ENCODE measurements around the gene MAML2.

MAML2 gene

DNA sequence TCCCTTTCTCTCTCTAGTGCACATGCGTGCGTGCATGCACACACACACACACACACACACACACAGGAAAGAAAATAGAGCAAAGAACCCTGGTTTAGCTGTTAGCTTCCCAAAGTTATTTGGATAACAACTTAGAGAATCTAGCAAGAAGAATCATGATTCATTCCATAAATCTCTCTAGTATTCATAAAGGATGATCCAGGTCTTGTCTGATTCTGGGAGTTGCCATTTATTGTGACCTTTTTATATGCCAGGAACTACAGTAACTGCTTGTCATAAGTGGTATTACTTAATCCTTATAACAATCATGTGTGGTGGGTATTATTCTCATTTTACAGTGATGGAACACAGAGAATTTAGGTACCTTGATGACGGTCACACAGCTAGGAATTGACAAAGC lies 277.6 kb downstream of the MAML2 start:
- Histone ChIP-seq H3K27ac (ENCODE audit: poor library complexity, severe bottlenecking) (no peak overlapping the region), H3K4me3 (ENCODE audit: severe bottlenecking) (no peak overlapping the region), H3K9me3 (ENCODE audit: severe bottlenecking) (no peaks in the 10 kb centered on the region), H3K36me3 (ENCODE audit: low read depth) (no peaks in the 10 kb centered on the region), H3K27me3 (ENCODE audit: insufficient read depth, poor library complexity, severe bottlenecking) (no peaks in the 10 kb centered on the region), H3K4me1 (ENCODE audit: insufficient read depth, poor library complexity, severe bottlenecking) (peaks cover 23% of the 10 kb centered on the region)
- DNase-seq (ENCODE audit: low spot score) = no peak
- TF ChIP-seq, protein P1, sequence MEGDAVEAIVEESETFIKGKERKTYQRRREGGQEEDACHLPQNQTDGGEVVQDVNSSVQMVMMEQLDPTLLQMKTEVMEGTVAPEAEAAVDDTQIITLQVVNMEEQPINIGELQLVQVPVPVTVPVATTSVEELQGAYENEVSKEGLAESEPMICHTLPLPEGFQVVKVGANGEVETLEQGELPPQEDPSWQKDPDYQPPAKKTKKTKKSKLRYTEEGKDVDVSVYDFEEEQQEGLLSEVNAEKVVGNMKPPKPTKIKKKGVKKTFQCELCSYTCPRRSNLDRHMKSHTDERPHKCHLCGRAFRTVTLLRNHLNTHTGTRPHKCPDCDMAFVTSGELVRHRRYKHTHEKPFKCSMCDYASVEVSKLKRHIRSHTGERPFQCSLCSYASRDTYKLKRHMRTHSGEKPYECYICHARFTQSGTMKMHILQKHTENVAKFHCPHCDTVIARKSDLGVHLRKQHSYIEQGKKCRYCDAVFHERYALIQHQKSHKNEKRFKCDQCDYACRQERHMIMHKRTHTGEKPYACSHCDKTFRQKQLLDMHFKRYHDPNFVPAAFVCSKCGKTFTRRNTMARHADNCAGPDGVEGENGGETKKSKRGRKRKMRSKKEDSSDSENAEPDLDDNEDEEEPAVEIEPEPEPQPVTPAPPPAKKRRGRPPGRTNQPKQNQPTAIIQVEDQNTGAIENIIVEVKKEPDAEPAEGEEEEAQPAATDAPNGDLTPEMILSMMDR (IDR thresholded peaks at IDR 0.05; ENCODE audit: poor library complexity, severe bottlenecking) = no peak
- ATAC-seq (ENCODE audit: low read depth) = no peak

DNA sequence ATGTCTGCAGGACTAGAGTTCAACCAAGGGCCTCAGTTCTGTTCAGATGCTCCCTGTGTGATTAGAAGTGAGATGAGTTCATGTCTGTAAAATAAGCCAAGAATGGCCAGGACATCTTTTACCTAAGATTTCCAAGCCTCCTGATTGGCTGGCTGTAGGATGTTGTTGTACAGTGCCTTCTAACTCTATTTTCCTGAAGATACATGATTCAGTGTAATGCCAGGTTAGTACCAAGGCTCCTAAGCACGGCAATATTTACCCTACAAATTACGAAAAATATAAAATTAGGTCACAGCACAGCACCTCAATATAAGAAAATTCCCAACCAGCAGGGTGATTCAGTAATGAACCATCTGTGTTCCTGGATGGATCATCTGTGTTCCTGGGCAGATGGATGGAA lies 279.1 kb downstream of the MAML2 start:
- Histone ChIP-seq H3K27ac (ENCODE audit: poor library complexity, severe bottlenecking) (no peak overlapping the region), H3K27me3 (ENCODE audit: insufficient read depth, poor library complexity, severe bottlenecking) (no peaks in the 10 kb centered on the region), H3K4me3 (ENCODE audit: severe bottlenecking) (no peak overlapping the region), H3K9me3 (ENCODE audit: severe bottlenecking) (no peaks in the 10 kb centered on the region), H3K36me3 (ENCODE audit: low read depth) (no peaks in the 10 kb centered on the region), H3K4me1 (ENCODE audit: insufficient read depth, poor library complexity, severe bottlenecking) (peaks cover 23% of the 10 kb centered on the region)
- DNase-seq (ENCODE audit: low spot score) = no peak
- ATAC-seq (ENCODE audit: low read depth) = no peak
- TF ChIP-seq, protein P1 (IDR thresholded peaks at IDR 0.05; ENCODE audit: poor library complexity, severe bottlenecking) = no peak

DNA sequence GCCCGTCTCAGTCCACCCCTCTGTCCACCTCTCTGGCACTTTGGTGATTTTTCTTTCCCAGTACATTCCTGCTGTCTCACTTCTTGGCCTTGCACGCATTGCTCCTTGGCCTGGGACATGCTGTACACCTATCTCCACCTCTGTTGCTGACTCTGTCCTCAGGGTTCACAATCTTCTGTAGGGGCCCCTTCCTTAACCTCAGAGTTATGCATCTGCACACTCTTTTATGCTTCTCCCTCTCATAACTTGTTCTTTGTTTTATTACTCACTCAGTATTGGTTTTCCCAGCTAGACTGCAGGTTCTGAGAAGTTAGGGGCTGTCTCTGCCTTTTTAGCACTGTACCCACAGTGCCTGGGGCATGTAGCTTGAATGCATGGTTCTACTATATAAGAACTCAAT lies 279.9 kb downstream of the MAML2 start:
- peaks cover 22% of the 10 kb centered on the region for H3K4me1 ChIP-seq (ENCODE audit: insufficient read depth, poor library complexity, severe bottlenecking)
- DNase-seq (ENCODE audit: low spot score) (no peak), ATAC-seq (ENCODE audit: low read depth) (no peak)
- no peaks in the 10 kb centered on the region for H3K9me3 ChIP-seq (ENCODE audit: severe bottlenecking)
- peak overlapping the region; percentile 44 for H3K27ac ChIP-seq (ENCODE audit: poor library complexity, severe bottlenecking)
- TF ChIP-seq, protein P1 (IDR thresholded peaks at IDR 0.05; ENCODE audit: poor library complexity, severe bottlenecking) = no peak
- H3K4me3 ChIP-seq (ENCODE audit: severe bottlenecking) = no peak overlapping the region
- H3K27me3 ChIP-seq (ENCODE audit: insufficient read depth, poor library complexity, severe bottlenecking) = no peaks in the 10 kb centered on the region
- no peaks in the 10 kb centered on the region for H3K36me3 ChIP-seq (ENCODE audit: low read depth)

DNA sequence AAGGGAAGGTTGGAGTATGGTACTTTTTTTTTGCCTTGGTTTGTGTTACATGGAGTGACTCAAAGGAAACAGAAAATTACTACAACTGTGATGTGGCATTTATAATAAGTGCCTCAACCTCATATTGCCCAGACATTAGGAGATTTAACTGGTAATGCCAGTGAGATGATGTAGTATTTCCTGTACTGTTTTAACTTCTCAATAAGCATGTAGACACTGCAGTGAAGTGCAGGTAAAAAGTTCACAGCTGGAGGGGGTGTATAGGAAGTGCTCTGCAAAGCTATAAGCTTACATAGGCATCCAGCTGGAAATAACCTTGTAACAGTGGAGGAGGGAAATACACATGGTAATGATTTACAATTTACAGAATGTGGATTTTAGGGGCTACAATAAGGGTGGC lies 280.9 kb downstream of the MAML2 start:
- Histone ChIP-seq H3K4me3 (ENCODE audit: severe bottlenecking) (no peak overlapping the region), H3K36me3 (ENCODE audit: low read depth) (no peaks in the 10 kb centered on the region), H3K27ac (ENCODE audit: poor library complexity, severe bottlenecking) (peak overlapping the region; percentile 44), H3K27me3 (ENCODE audit: insufficient read depth, poor library complexity, severe bottlenecking) (no peaks in the 10 kb centered on the region), H3K4me1 (ENCODE audit: insufficient read depth, poor library complexity, severe bottlenecking) (peaks cover 17% of the 10 kb centered on the region), H3K9me3 (ENCODE audit: severe bottlenecking) (no peaks in the 10 kb centered on the region)
- TF ChIP-seq, protein P1 (IDR thresholded peaks at IDR 0.05; ENCODE audit: poor library complexity, severe bottlenecking) = no peak
- ATAC-seq (ENCODE audit: low read depth) (peak; percentile 94), DNase-seq (ENCODE audit: low spot score) (no peak)

DNA sequence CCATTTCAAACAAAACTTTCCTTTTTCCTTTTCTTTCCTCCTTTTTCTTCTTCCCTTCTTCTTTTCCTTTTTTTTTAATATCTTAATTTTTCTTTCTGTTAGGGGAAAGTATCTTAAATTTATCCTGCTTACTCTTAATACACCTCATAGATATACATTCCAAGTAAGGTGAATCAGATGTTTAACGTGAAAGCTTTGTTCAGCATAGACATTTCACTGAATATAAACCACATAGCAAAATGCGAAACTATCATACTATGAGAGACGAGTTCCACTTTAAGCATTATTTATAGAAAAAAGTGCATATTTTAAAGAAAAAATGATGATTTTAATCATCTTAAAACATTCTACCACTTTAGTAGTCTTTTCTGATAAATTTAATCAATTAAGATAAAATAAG lies 281.3 kb downstream of the MAML2 start:
- no peaks in the 10 kb centered on the region for H3K9me3 ChIP-seq (ENCODE audit: severe bottlenecking)
- no peaks in the 10 kb centered on the region for H3K36me3 ChIP-seq (ENCODE audit: low read depth)
- H3K4me1 ChIP-seq (ENCODE audit: insufficient read depth, poor library complexity, severe bottlenecking) = peaks cover 17% of the 10 kb centered on the region
- no peak overlapping the region for H3K4me3 ChIP-seq (ENCODE audit: severe bottlenecking)
- TF ChIP-seq, protein P1 (IDR thresholded peaks at IDR 0.05; ENCODE audit: poor library complexity, severe bottlenecking) = no peak
- DNase-seq (ENCODE audit: low spot score) (no peak), ATAC-seq (ENCODE audit: low read depth) (no peak)
- H3K27me3 ChIP-seq (ENCODE audit: insufficient read depth, poor library complexity, severe bottlenecking) = no peaks in the 10 kb centered on the region
- peak overlapping the region; percentile 44 for H3K27ac ChIP-seq (ENCODE audit: poor library complexity, severe bottlenecking)

Data from RWPE2 (cell line).